Measurements from ENCODE around the gene DGCR2. TPM values are rescaled to one million over a fixed set of nuclear protein-coding genes. Genes with fewer than 3 reads are reported as not detected.

The DGCR2 gene
- total and polyA plus RNA-seq, 9 donors = 23.9 to 71.9 (median 59.1) TPM

DNA sequence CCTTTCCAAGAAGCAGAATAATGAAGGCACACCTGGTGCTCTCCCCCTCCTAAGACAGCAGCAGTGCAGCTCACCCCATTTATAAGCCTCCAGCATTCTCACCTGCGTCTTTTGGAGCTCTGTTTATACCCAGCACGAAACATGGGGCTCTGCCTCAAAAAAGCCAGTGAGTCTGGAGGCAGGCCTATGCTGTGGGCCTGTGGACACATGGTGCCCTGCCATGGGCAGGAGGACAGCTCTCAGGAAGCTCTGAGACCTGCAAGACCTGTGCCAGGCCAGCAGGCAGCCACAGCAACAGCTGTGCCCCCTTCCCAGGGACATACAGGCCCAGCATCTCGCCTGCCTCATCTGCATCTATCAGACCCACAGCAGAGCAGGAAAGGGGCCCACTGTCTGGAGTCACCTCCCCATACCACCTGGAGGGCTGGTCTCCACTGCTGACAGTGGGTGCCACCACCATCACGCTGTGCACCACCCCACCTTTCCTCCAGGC lies 64.2 kb downstream of the DGCR2 start:
- TF ChIP-seq EP300 (IDR thresholded peaks at IDR 0.05) (no peak), CTCF (IDR thresholded peaks at IDR 0.05) (no peak), POLR2A (IDR thresholded peaks at IDR 0.05) (no peak)
- Histone ChIP-seq H3K27ac (no peak overlapping the region), H3K9me3 (no peaks in the 10 kb centered on the region), H3K4me3 (no peak overlapping the region), H3K36me3 (no peaks in the 10 kb centered on the region), H3K4me1 (ENCODE audit: insufficient read depth) (peaks cover under 1% of the 10 kb centered on the region), H3K27me3 (no peaks in the 10 kb centered on the region)
- intact Hi-C loops (cut with DNase I) = loop anchor here in 1 of 4 donors (10.0 kb wide), 1 partner anchor 57 kb away; no protein-coding TSS in a partner anchor
- no peak for DNase-seq
- 87 to 95% (median 92%) methylated on average over 4 of the region's 4 CpGs for WGBS, 3 donors

DNA sequence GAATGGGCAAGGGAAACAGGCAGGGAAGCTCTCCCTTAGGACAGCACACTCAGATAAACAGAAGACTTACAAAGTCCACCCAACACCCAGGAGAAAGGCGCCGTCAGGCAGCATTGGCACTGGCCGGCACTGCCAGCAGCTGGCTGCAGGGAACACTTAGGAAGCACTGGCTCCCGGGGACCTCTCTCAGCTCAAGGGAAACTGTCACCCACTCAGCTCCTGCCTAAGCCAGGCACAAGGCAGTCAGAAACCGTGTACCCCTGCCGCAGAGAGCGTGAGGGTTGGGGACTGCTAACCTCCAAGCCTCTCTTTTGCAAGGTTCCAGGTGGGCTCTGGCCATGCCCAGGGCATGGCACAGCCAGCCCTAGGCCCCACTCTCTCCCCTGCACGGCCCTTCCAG lies 64.7 kb downstream of the DGCR2 start:
- WGBS, 3 donors = 87 to 90% (median 87%) methylated on average over 8 of the region's 8 CpGs
- H3K36me3 ChIP-seq = no peaks in the 10 kb centered on the region
- TF ChIP-seq POLR2A (IDR thresholded peaks at IDR 0.05) = no peak
- no peak for TF ChIP-seq EP300 (IDR thresholded peaks at IDR 0.05)
- no peak for TF ChIP-seq CTCF (IDR thresholded peaks at IDR 0.05)

DNA sequence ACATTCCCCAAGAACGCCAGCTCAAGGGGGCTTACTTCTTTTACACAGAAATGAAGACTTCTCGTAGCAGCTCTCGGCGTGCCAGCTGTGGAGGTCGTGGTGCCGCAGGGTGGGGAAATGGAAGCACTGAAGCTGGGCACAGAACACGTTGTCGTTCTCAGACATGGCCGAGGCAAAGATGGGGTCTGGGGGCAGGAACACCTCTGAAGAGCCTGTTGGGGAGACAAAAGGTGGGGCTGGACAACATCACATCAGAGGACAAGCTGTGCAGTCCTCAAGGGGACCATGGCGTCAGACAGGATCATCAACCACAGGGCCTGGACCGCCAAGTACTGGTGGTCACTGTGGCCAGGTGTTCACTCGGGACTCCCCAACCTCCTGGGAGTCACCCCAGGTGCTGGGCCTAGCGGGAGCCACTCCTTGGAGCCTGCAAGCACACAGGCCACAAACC lies 65.2 kb downstream of the DGCR2 start:
- intact Hi-C loops (cut with DNase I) = loop anchor here in 1 of 4 donors (10.0 kb wide), 1 partner anchor 58 kb away; no protein-coding TSS in a partner anchor
- Histone ChIP-seq H3K27me3 (no peaks in the 10 kb centered on the region), H3K36me3 (no peaks in the 10 kb centered on the region), H3K4me1 (ENCODE audit: insufficient read depth) (no peaks in the 10 kb centered on the region), H3K27ac (no peak overlapping the region), H3K4me3 (no peak overlapping the region), H3K9me3 (no peaks in the 10 kb centered on the region)
- DNase-seq = no peak
- TF ChIP-seq POLR2A (IDR thresholded peaks at IDR 0.05) (no peak), CTCF (IDR thresholded peaks at IDR 0.05) (no peak), EP300 (IDR thresholded peaks at IDR 0.05) (no peak)
- 89 to 93% (median 90%) methylated on average over 13 of the region's 13 CpGs for WGBS, 3 donors

More for the DNA sequence above, 64.7 kb downstream of the DGCR2 start:
- Histone ChIP-seq H3K27ac (no peak overlapping the region), H3K27me3 (no peaks in the 10 kb centered on the region), H3K4me3 (no peak overlapping the region), H3K4me1 (ENCODE audit: insufficient read depth) (no peaks in the 10 kb centered on the region), H3K9me3 (no peaks in the 10 kb centered on the region)
- no peak for DNase-seq
- intact Hi-C loops (cut with DNase I) = loop anchor here in 1 of 4 donors (10.0 kb wide), 1 partner anchor 57 kb away; no protein-coding TSS in a partner anchor

DNA sequence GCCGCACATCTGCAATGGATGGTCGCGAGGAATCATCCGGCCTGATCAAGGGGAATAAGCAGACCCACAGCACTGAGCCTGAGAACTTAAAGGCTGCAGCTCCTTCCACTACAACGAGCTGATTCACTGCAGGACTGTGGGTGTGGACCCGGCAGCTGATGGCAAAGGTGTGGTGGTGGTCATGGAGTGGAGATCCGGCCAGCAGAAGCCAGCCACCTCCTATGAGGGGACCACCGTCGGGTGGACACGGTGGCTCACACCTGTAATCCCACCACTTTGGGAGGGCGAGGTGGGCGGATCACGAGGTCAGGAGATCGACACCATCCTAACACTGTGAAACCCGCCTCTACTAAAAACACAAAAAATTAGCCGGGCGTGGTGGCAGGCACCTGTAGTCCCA lies 66.4 kb downstream of the DGCR2 start:
- no peaks in the 10 kb centered on the region for H3K4me1 ChIP-seq (ENCODE audit: insufficient read depth)
- H3K27me3 ChIP-seq = no peaks in the 10 kb centered on the region
- TF ChIP-seq POLR2A (IDR thresholded peaks at IDR 0.05) = no peak
- no peak for TF ChIP-seq EP300 (IDR thresholded peaks at IDR 0.05)
- TF ChIP-seq CTCF (IDR thresholded peaks at IDR 0.05) = no peak
- no peak overlapping the region for H3K4me3 ChIP-seq
- H3K27ac ChIP-seq = no peak overlapping the region
- H3K36me3 ChIP-seq = no peaks in the 10 kb centered on the region
- 89 to 93% (median 91%) methylated on average over 17 of the region's 17 CpGs for WGBS, 3 donors
- intact Hi-C loops (cut with DNase I) = loop anchor here in 1 of 4 donors (10.0 kb wide), 1 partner anchor 59 kb away; no protein-coding TSS in a partner anchor
- no peak for DNase-seq
- no peaks in the 10 kb centered on the region for H3K9me3 ChIP-seq
